ENCODE data around the gene PIGX.

Gene PIGX

GRCh38 chr3:196763179-196763578 lies 51.0 kb downstream of the PIGX start:
- no peak for DNase-seq

- no peak for DNase-seq
These were observed 53.3 kb downstream of the PIGX start for GRCh38 chr3:196765454-196765853.

- DNase-seq: no peak
These were observed 58.9 kb downstream of the PIGX start for GRCh38 chr3:196771067-196771466.

- DNase-seq: no peak
These were observed 59.9 kb downstream of the PIGX start for GRCh38 chr3:196772102-196772501.

- no peak for DNase-seq
These were observed 60.7 kb downstream of the PIGX start for GRCh38 chr3:196772897-196773296.

GRCh38 chr3:196774191-196774820 lies 62.1 kb downstream of the PIGX start:
- no peak for DNase-seq

- DNase-seq: no peak
These were observed 62.8 kb downstream of the PIGX start for GRCh38 chr3:196774848-196775422.

GRCh38 chr3:196775938-196776337 lies 63.8 kb downstream of the PIGX start:
- no peak for DNase-seq

- DNase-seq: no peak
These were observed 65.7 kb downstream of the PIGX start for GRCh38 chr3:196777836-196778235.

GRCh38 chr3:196778755-196779154 lies 66.6 kb downstream of the PIGX start:
- no peak for DNase-seq

GRCh38 chr3:196782511-196782910 lies 70.3 kb downstream of the PIGX start:
- DNase-seq: no peak
